ENCODE measurements around the gene PPM1N.
"Not testable (repeated sequence)": the region's sequence is repeated elsewhere in the genome, so short reads cannot be mapped to it uniquely, and the experiment has no call there.

PPM1N gene

GRCh38 chr19:45506989-45507871 is 9.0 kb downstream of the PPM1N start, which contains the start of gene VASP:
Gene VASP (plus strand): TSS chr19:45507479. CDS start chr19:45507772, 293 bp downstream.
- in situ Hi-C loops (cut with MboI; ENCODE audit: low sequenced_read_pairs): no loop called here

- in situ Hi-C loops (cut with MboI; ENCODE audit: low sequenced_read_pairs): no loop called here
Observed at GRCh38 chr19:45507872-45508416, 9.7 kb downstream of the PPM1N start.

- in situ Hi-C loops (cut with MboI; ENCODE audit: low sequenced_read_pairs): no loop called here
Observed at GRCh38 chr19:45508417-45508860, 10.2 kb downstream of the PPM1N start.

GRCh38 chr19:45508861-45509691 is 10.8 kb downstream of the PPM1N start:
- in situ Hi-C loops (cut with MboI; ENCODE audit: low sequenced_read_pairs): no loop called here

- in situ Hi-C loops (cut with MboI; ENCODE audit: low sequenced_read_pairs): no loop called here
Observed at GRCh38 chr19:45509692-45510015, 11.4 kb downstream of the PPM1N start.

- in situ Hi-C loops (cut with MboI; ENCODE audit: low sequenced_read_pairs): not testable (repeated sequence)
Observed at GRCh38 chr19:45510352-45510751, 12.1 kb downstream of the PPM1N start.

GRCh38 chr19:45511074-45511473 is 12.8 kb downstream of the PPM1N start:
- in situ Hi-C loops (cut with MboI; ENCODE audit: low sequenced_read_pairs): no loop called here

GRCh38 chr19:45512881-45513483 is 14.7 kb downstream of the PPM1N start:
- in situ Hi-C loops (cut with MboI; ENCODE audit: low sequenced_read_pairs): no loop called here

- in situ Hi-C loops (cut with MboI; ENCODE audit: low sequenced_read_pairs): no loop called here
Observed at GRCh38 chr19:45514376-45515051, 16.3 kb downstream of the PPM1N start.

- in situ Hi-C loops (cut with MboI; ENCODE audit: low sequenced_read_pairs): no loop called here
Observed at GRCh38 chr19:45515081-45515624, 16.9 kb downstream of the PPM1N start.

- in situ Hi-C loops (cut with MboI; ENCODE audit: low sequenced_read_pairs): no loop called here
Observed at GRCh38 chr19:45515807-45516401, 17.7 kb downstream of the PPM1N start.

GRCh38 chr19:45517238-45517637 is 19.0 kb downstream of the PPM1N start:
- in situ Hi-C loops (cut with MboI; ENCODE audit: low sequenced_read_pairs): no loop called here

- in situ Hi-C loops (cut with MboI; ENCODE audit: low sequenced_read_pairs): no loop called here
Observed at GRCh38 chr19:45517641-45518468, 19.6 kb downstream of the PPM1N start.

GRCh38 chr19:45518469-45518826 is 20.2 kb downstream of the PPM1N start:
- in situ Hi-C loops (cut with MboI; ENCODE audit: low sequenced_read_pairs): no loop called here

- in situ Hi-C loops (cut with MboI; ENCODE audit: low sequenced_read_pairs): no loop called here
Observed at GRCh38 chr19:45522010-45522941, 24.0 kb downstream of the PPM1N start.

- in situ Hi-C loops (cut with MboI; ENCODE audit: low sequenced_read_pairs): no loop called here
Observed at GRCh38 chr19:45523642-45524256, 25.5 kb downstream of the PPM1N start.

- in situ Hi-C loops (cut with MboI; ENCODE audit: low sequenced_read_pairs): no loop called here
Observed at GRCh38 chr19:45524575-45525129, 26.4 kb downstream of the PPM1N start.

Measured in HL-60/S4 treated with retinoic acid at 250 ng/mL for 4 days and 3 days (cell line).